T47D (cell line): ENCODE data around the gene PLA2G4B.

ENCODE experiments used
- DNase-seq, 2 experiments: peaks; one replicate each; pipeline versions ENCODE4 v3.0.0 to v3.0.0-alpha.2; 2011 to 2012; ENCODE audit warnings: low read depth in 1 of 2, low spot score in 1 of 2
- JUND ChIP-seq: IDR thresholded peaks from 2 replicates; pipeline ENCODE4 v1.6.1; 2012; ENCODE audit warnings: low read depth
- in situ Hi-C: cut with HindIII; loops from 2 replicates; pipeline ENCODE4 v1.10.0; 2016; ENCODE audit warnings: low sequenced_read_pairs, low pct_unique_long_range_greater_than_20kb

Gene PLA2G4B

GRCh38 chr15:41838400-41838897 lies at the start of gene PLA2G4B:
Gene PLA2G4B (plus strand): TSS chr15:41838847. CDS start chr15:41838914, 67 bp downstream.
- peak; percentile 85 to 96 for DNase-seq
- in situ Hi-C loops = no loop called here
- TF ChIP-seq JUND = no peak

GRCh38 chr15:41789236-41789635 lies 49.4 kb upstream of the PLA2G4B start:
- no peak for TF ChIP-seq JUND
- in situ Hi-C loops = no loop called here
- no peak for DNase-seq

- no peak for DNase-seq
- TF ChIP-seq JUND = no peak
- in situ Hi-C loops = no loop called here
These were observed 49.0 kb upstream of the PLA2G4B start for GRCh38 chr15:41789662-41790061.

- in situ Hi-C loops = no loop called here
- no peak for TF ChIP-seq JUND
- no peak for DNase-seq
These were observed 48.5 kb upstream of the PLA2G4B start for GRCh38 chr15:41790169-41790568.

GRCh38 chr15:41790756-41791546 lies 47.7 kb upstream of the PLA2G4B start:
- no peak for TF ChIP-seq JUND
- in situ Hi-C loops = no loop called here
- no peak for DNase-seq

GRCh38 chr15:41791547-41791937 lies 47.1 kb upstream of the PLA2G4B start:
- in situ Hi-C loops = no loop called here
- DNase-seq = no peak
- TF ChIP-seq JUND = no peak

- no peak for DNase-seq
- in situ Hi-C loops = no loop called here
- TF ChIP-seq JUND = no peak
These were observed 46.5 kb upstream of the PLA2G4B start for GRCh38 chr15:41792000-41792637.

- no peak for DNase-seq
- TF ChIP-seq JUND = no peak
- in situ Hi-C loops = no loop called here
These were observed 44.6 kb upstream of the PLA2G4B start for GRCh38 chr15:41794081-41794480.

- in situ Hi-C loops = no loop called here
- DNase-seq = no peak
- TF ChIP-seq JUND = no peak
These were observed 42.4 kb upstream of the PLA2G4B start for GRCh38 chr15:41795996-41796856.

GRCh38 chr15:41797201-41797944 lies 41.3 kb upstream of the PLA2G4B start:
- in situ Hi-C loops = no loop called here
- DNase-seq = peak in 1 of 2 experiments; percentile 30
- TF ChIP-seq JUND = no peak

GRCh38 chr15:41798607-41799487 lies 39.8 kb upstream of the PLA2G4B start:
- in situ Hi-C loops = no loop called here
- no peak for DNase-seq
- no peak for TF ChIP-seq JUND
